SK-N-SH treated with all-trans-retinoic acid at 6 μM for 48 hours (cell line): ENCODE measurements around the gene CDC42EP5.

ENCODE experiments used
- ATAC-seq: fragments of 200-7000 bp; cut with Tn5 transposase; 3 replicates; pipeline ENCODE4 v1.9.1; 2020; ENCODE audit warnings: mild to moderate bottlenecking, moderate library complexity
- ARNTL ChIP-seq: fragments of 450-650 bp; formaldehyde crosslinking; IDR thresholded peaks from 2 replicates; pipeline ENCODE4 v1.5.0; 2020; ENCODE audit warnings: low read depth, mild to moderate bottlenecking, moderate library complexity, borderline replicate concordance
- BACH2 ChIP-seq: fragments of 250-450 bp; sonication (Bioruptor Pico); IDR thresholded peaks from 2 replicates; pipeline ENCODE4 v1.9.0; 2021; ENCODE audit warnings: mild to moderate bottlenecking, borderline replicate concordance
- CSDC2 ChIP-seq: fragments of 250-450 bp; sonication (Bioruptor Pico); IDR thresholded peaks from 2 replicates; pipeline ENCODE4 v1.5.0; 2020; ENCODE audit warnings: mild to moderate bottlenecking, moderate library complexity
- CSRNP3 ChIP-seq: fragments of 250-450 bp; sonication (Bioruptor Pico); IDR thresholded peaks from 2 replicates; pipeline ENCODE4 v1.5.1; 2021; ENCODE audit warnings: mild to moderate bottlenecking, moderate library complexity
- ESRRG ChIP-seq: fragments of 250-450 bp; sonication (Bioruptor Pico); IDR thresholded peaks from 2 replicates; pipeline ENCODE4 v1.6.1; 2021; ENCODE audit warnings: mild to moderate bottlenecking
- GLIS3 ChIP-seq: fragments of 250-450 bp; sonication (Bioruptor Pico); IDR thresholded peaks from 2 replicates; pipeline ENCODE4 v1.5.0; 2020; ENCODE audit warnings: mild to moderate bottlenecking, moderate library complexity
- ISL1 ChIP-seq: fragments of 250-450 bp; sonication (Bioruptor Pico); IDR thresholded peaks from 2 replicates; pipeline ENCODE4 v2.1.2; 2022; ENCODE audit warnings: mild to moderate bottlenecking, moderate library complexity
- PATZ1 ChIP-seq: fragments of 250-450 bp; sonication (Bioruptor Pico); IDR thresholded peaks from 2 replicates; pipeline ENCODE4 v1.8.0; 2020; ENCODE audit warnings: mild to moderate bottlenecking, moderate library complexity, borderline replicate concordance
- PPARA ChIP-seq: fragments of 250-450 bp; sonication (Bioruptor Pico); IDR thresholded peaks from 2 replicates; pipeline ENCODE4 v1.5.0; 2020; ENCODE audit warnings: mild to moderate bottlenecking, borderline replicate concordance
- SNAI2 ChIP-seq: fragments of 250-450 bp; sonication (Bioruptor Pico); IDR thresholded peaks from 2 replicates; pipeline ENCODE4 v1.5.0; 2020; ENCODE audit warnings: mild to moderate bottlenecking, moderate library complexity
- TCF4 ChIP-seq: fragments of 250-450 bp; sonication (Bioruptor Pico); IDR thresholded peaks from 2 replicates; pipeline ENCODE4 v1.8.0; 2021; ENCODE audit warnings: mild to moderate bottlenecking, moderate library complexity, borderline replicate concordance
- TOX ChIP-seq: fragments of 250-450 bp; sonication (Bioruptor Pico); IDR thresholded peaks from 2 replicates; pipeline ENCODE4 v1.8.0; 2021; ENCODE audit warnings: mild to moderate bottlenecking, moderate library complexity, borderline replicate concordance
- TSHZ2 ChIP-seq: fragments of 250-450 bp; sonication (Bioruptor Pico); IDR thresholded peaks from 2 replicates; pipeline ENCODE4 v1.5.0; 2020; ENCODE audit warnings: mild to moderate bottlenecking, moderate library complexity
- ZFP3 ChIP-seq: fragments of 250-450 bp; sonication (Bioruptor Pico); IDR thresholded peaks from 2 replicates; pipeline ENCODE4 v1.5.0; 2020; ENCODE audit warnings: mild to moderate bottlenecking, moderate library complexity
- ZFP30 ChIP-seq: fragments of 450-650 bp; formaldehyde crosslinking; IDR thresholded peaks from 2 replicates; pipeline ENCODE4 v1.5.0; 2022; ENCODE audit warnings: mild to moderate bottlenecking, moderate library complexity
- ZNF565 ChIP-seq: fragments of 450-650 bp; formaldehyde crosslinking; conservative IDR thresholded peaks from 2 replicates; pipeline ENCODE4 v1.5.0; 2020; ENCODE audit warnings: low read depth, mild to moderate bottlenecking, moderate library complexity
- ZNF70 ChIP-seq: fragments of 450-650 bp; formaldehyde crosslinking; IDR thresholded peaks from 2 replicates; pipeline ENCODE4 v1.5.0; 2020; ENCODE audit warnings: mild to moderate bottlenecking, moderate library complexity
- ZNF8 ChIP-seq: fragments of 450-650 bp; formaldehyde crosslinking; IDR thresholded peaks from 2 replicates; pipeline ENCODE4 v1.5.0; 2020; ENCODE audit warnings: mild to moderate bottlenecking, moderate library complexity

Gene CDC42EP5

GRCh38 chr19:54421521-54421920 is 51.6 kb downstream of the CDC42EP5 start (continued):
- TF ChIP-seq CSRNP3 (CRISPR knock-in tag) (no peak), BACH2 (CRISPR knock-in tag) (no peak), GLIS3 (CRISPR knock-in tag) (no peak), TCF4 (CRISPR knock-in tag) (no peak), ARNTL (CRISPR knock-in tag) (no peak), TOX (CRISPR knock-in tag) (no peak)

GRCh38 chr19:54421169-54421516 is 52.0 kb downstream of the CDC42EP5 start:
- no peak for ATAC-seq
- TF ChIP-seq ZFP3 (CRISPR knock-in tag) (no peak), TOX (CRISPR knock-in tag) (no peak), SNAI2 (CRISPR knock-in tag) (no peak), ZNF565 (no peak), TSHZ2 (CRISPR knock-in tag) (no peak)
- TF ChIP-seq, all 23 proteins: peak for 0

GRCh38 chr19:54420383-54421168 is 52.5 kb downstream of the CDC42EP5 start:
- TF ChIP-seq PATZ1 (no peak), ESRRG (CRISPR knock-in tag) (no peak), CSDC2 (CRISPR knock-in tag) (no peak), ISL1 (no peak), TOX (CRISPR knock-in tag) (no peak), GLIS3 (CRISPR knock-in tag) (no peak), PPARA (CRISPR knock-in tag) (no peak), ZFP3 (CRISPR knock-in tag) (no peak), CSRNP3 (CRISPR knock-in tag) (no peak), TCF4 (CRISPR knock-in tag) (no peak)
- no peak for ATAC-seq

GRCh38 chr19:54420068-54420382 is 53.1 kb downstream of the CDC42EP5 start:
- ATAC-seq: no peak
- no peak for TF ChIP-seq ZFP30
- TF ChIP-seq ESRRG (CRISPR knock-in tag): no peak
- no peak for TF ChIP-seq TOX (CRISPR knock-in tag)
- TF ChIP-seq ZNF8: no peak
- no peak for TF ChIP-seq ZNF70 (CRISPR knock-in tag)
- TF ChIP-seq, all 23 proteins: peak for 0
